Spleen (tissue), 11 donors: ENCODE data around the gene KCNN2. TPM values are rescaled to one million over a fixed set of nuclear protein-coding genes. Genes with fewer than 3 reads are reported as not detected.

ENCODE experiments used
- DNase-seq: peaks from one replicate; pipeline ENCODE4 v3.0.0-alpha.2; 2020
- H3K27ac ChIP-seq, 8 donors: fragments of 200-600 bp; sonication (generic) in 7 of 8; 1 replicate in 4 of 8; 2 replicates in 4 of 8; pipeline versions ENCODE4 v1.5.0 to v1.8.0; 2016 to 2021; ENCODE audit warnings: inconsistent platforms in 4 of 8, mild to moderate bottlenecking in 4 of 8, moderate library complexity in 1 of 8
- H3K27me3 ChIP-seq, 7 donors: fragments of 200-600 bp; sonication (generic) in 6 of 7; replicated peaks in 1 of 7; 1 replicate in 4 of 7; 2 replicates in 3 of 7; pipeline versions ENCODE4 v1.5.0 to v1.8.0; 2016 to 2021; ENCODE audit warnings: inconsistent platforms in 3 of 7, mild to moderate bottlenecking in 1 of 7
- H3K36me3 ChIP-seq, 6 donors: fragments of 200-600 bp; sonication (generic) in 5 of 6; 1 replicate in 4 of 6; 2 replicates in 2 of 6; pipeline versions ENCODE4 v1.5.0 to v1.8.0; 2016 to 2021; ENCODE audit warnings: inconsistent platforms in 2 of 6
- H3K4me1 ChIP-seq, 6 donors: fragments of 200-600 bp; sonication (generic) in 5 of 6; 1 replicate in 3 of 6; 2 replicates in 3 of 6; pipeline versions ENCODE4 v1.5.0 to v1.8.0; 2016 to 2021; ENCODE audit warnings: inconsistent platforms in 3 of 6
- H3K4me3 ChIP-seq, 8 donors: fragments of 200-600 bp; sonication (generic) in 7 of 8; 1 replicate in 4 of 8; 2 replicates in 4 of 8; pipeline versions ENCODE4 v1.5.0 to v1.8.0; 2016 to 2021; ENCODE audit warnings: inconsistent platforms in 4 of 8, mild to moderate bottlenecking in 4 of 8, moderate library complexity in 2 of 8
- H3K9me3 ChIP-seq, 8 donors: fragments of 200-600 bp; sonication (generic) in 7 of 8; 1 replicate in 4 of 8; 2 replicates in 4 of 8; pipeline versions ENCODE4 v1.5.0 to v1.8.0; 2016 to 2021; ENCODE audit warnings: inconsistent platforms in 4 of 8
- CTCF ChIP-seq, 11 experiments: fragments of 200-600 bp in 7 of 11; fragments of 450-650 bp in 4 of 11; sonication (generic) in 4 of 11; IDR thresholded peaks in 8 of 11; conservative IDR thresholded peaks in 3 of 11; 1 replicate in 7 of 11; 2 replicates in 4 of 11; pipeline versions ENCODE4 v1.4.0 to v1.8.0; 2016 to 2021; ENCODE audit warnings: antibody characterized with exemption in 11 of 11, inconsistent platforms in 4 of 11, mild to moderate bottlenecking in 1 of 11
- POLR2A ChIP-seq, 3 donors: fragments of 450-650 bp; IDR thresholded peaks; one replicate each; pipeline ENCODE4 v1.5.1; 2017; ENCODE audit warnings: antibody characterized with exemption in 3 of 3, mild to moderate bottlenecking in 1 of 3
- POLR2AphosphoS5 ChIP-seq, 3 donors: sonication (generic); formaldehyde crosslinking; IDR thresholded peaks; one replicate each; pipeline ENCODE4 v1.5.1; 2017; ENCODE audit warnings: antibody characterized with exemption in 3 of 3
- WGBS, 5 donors: extraction: QIAGEN DNeasy Blood & Tissue Kit in 3 of 5; methylation state at CpG; one replicate each; pipeline versions ENCODE4 v1.1.5 to v1.1.7; 2013 to 2018; 5-methylcytosine and 5-hydroxymethylcytosine counted together
- intact Hi-C: fragments of 100-400 bp; cut with DNase I; formaldehyde crosslinking; loops from one replicate; pipeline ENCODE4 v1.15.0; 2023; ENCODE audit warnings: low total_unique reads
- polyA plus RNA-seq, 3 donors: library from polyadenylated mRNA; stranded (reverse); fragments of 200-250 nt; gene quantifications; one replicate each; pipeline ENCODE4 v1.2.1, GENCODE V29; 2013
- total RNA-seq, 7 donors: library from RNA; depleted of rRNA in 3 of 7; stranded (reverse); fragments of >200 nt in 3 of 7; fragmentation: NEBNext Ultra II Directional in 4 of 7; extraction: Animal tissue kit (Norgen Biotek cat#: 25700) in 4 of 7; gene quantifications; one replicate each; pipeline versions ENCODE4 v1.1.0 to v1.2.1, GENCODE V29; 2016 to 2021
- donor health status: healthy with polysubstance abuse.
- donor health status: DM: no; HTN: no; CAD: no; lungs with moderate emphysema.
- donor health status: DM: no; HTN: no; CAD: no.
- donor health status: Bipolar disorder and iron deficiency.
- donor health status: healthy.
- donor health status: DM: no; HTN: no; CAD: no.
- donor health status: DM: yes; HTN: yes; CAD: no.

Gene KCNN2
- total and polyA plus RNA-seq, 10 donors = 0.20 to 1.1 (median 0.56) TPM

- no peaks in the 10 kb centered on the region for H3K9me3 ChIP-seq
- no peak overlapping the region for H3K27ac ChIP-seq
- 84 to 91% (median 87%) methylated on average over 6 of the region's 6 CpGs for WGBS, 5 donors
- no peaks in the 10 kb centered on the region for H3K36me3 ChIP-seq
- intact Hi-C loops = no loop called here
- no peak overlapping the region for H3K4me3 ChIP-seq
- TF ChIP-seq CTCF (IDR thresholded peaks at IDR 0.05 in 8 of 11, conservative IDR thresholded peaks at IDR 0.05 in 3 of 11) = no peak
- TF ChIP-seq POLR2A (IDR thresholded peaks at IDR 0.05) = no peak
- TF ChIP-seq POLR2AphosphoS5 (IDR thresholded peaks at IDR 0.05) = no peak
- no peaks in the 10 kb centered on the region for H3K27me3 ChIP-seq
- no peak for DNase-seq
- no peaks in the 10 kb centered on the region for H3K4me1 ChIP-seq
Observed at GRCh38 chr5:114377946-114378345, 16.1 kb downstream of the KCNN2 start.

DNA sequence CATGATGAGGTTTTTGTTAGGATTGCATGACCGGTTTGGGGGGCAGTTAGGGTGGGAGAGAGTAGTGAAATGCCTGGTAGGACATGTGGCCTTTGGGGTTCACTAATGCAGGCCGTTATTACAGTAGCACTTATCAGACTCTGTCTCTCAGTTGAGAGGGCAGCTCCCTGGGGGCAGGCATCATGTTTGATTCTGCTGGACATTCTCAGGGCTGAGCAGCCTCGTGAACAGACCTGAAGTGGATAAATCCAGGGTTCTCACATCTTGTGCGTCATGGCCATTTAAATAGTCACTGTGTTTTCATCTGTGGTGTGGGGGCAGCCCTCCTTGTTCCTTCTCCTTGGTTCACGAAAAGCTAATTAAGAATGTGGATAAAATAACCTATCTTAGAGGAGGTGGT, 18.9 kb downstream of the KCNN2 start:
- Histone ChIP-seq H3K4me3 (no peak overlapping the region), H3K36me3 (no peaks in the 10 kb centered on the region), H3K27ac (no peak overlapping the region), H3K4me1 (no peaks in the 10 kb centered on the region), H3K9me3 (no peaks in the 10 kb centered on the region), H3K27me3 (no peaks in the 10 kb centered on the region)
- intact Hi-C loops = no loop called here
- WGBS, 5 donors = 66 to 70% (median 69%) methylated on average over 5 of the region's 5 CpGs
- DNase-seq = no peak
- no peak for TF ChIP-seq POLR2AphosphoS5 (IDR thresholded peaks at IDR 0.05)
- no peak for TF ChIP-seq CTCF (IDR thresholded peaks at IDR 0.05 in 8 of 11, conservative IDR thresholded peaks at IDR 0.05 in 3 of 11)
- TF ChIP-seq POLR2A (IDR thresholded peaks at IDR 0.05) = no peak

- 72 to 91% (median 84%) methylated on average over 1 of the region's 1 CpG for WGBS, 5 donors
- H3K4me1 ChIP-seq = no peaks in the 10 kb centered on the region
- no peaks in the 10 kb centered on the region for H3K27me3 ChIP-seq
- H3K9me3 ChIP-seq = no peaks in the 10 kb centered on the region
- no peaks in the 10 kb centered on the region for H3K36me3 ChIP-seq
- DNase-seq = no peak
- H3K4me3 ChIP-seq = no peak overlapping the region
- TF ChIP-seq POLR2AphosphoS5 (IDR thresholded peaks at IDR 0.05) = no peak
- TF ChIP-seq POLR2A (IDR thresholded peaks at IDR 0.05) = no peak
- TF ChIP-seq CTCF (IDR thresholded peaks at IDR 0.05 in 8 of 11, conservative IDR thresholded peaks at IDR 0.05 in 3 of 11) = no peak
- no peak overlapping the region for H3K27ac ChIP-seq
- intact Hi-C loops = no loop called here
Observed at GRCh38 chr5:114387433-114387832, 25.6 kb downstream of the KCNN2 start.

GRCh38 chr5:114390431-114390830, 28.6 kb downstream of the KCNN2 start:
- intact Hi-C loops = no loop called here
- TF ChIP-seq CTCF (IDR thresholded peaks at IDR 0.05 in 8 of 11, conservative IDR thresholded peaks at IDR 0.05 in 3 of 11) = no peak
- no peak for TF ChIP-seq POLR2A (IDR thresholded peaks at IDR 0.05)
- no peak for TF ChIP-seq POLR2AphosphoS5 (IDR thresholded peaks at IDR 0.05)
- 76 to 94% (median 82%) methylated on average over 1 of the region's 1 CpG for WGBS, 5 donors

More at GRCh38 chr5:114390431-114390830, 28.6 kb downstream of the KCNN2 start:
- H3K27ac ChIP-seq = no peak overlapping the region
- H3K9me3 ChIP-seq = no peaks in the 10 kb centered on the region
- H3K4me1 ChIP-seq = no peaks in the 10 kb centered on the region
- H3K27me3 ChIP-seq = no peaks in the 10 kb centered on the region
- no peaks in the 10 kb centered on the region for H3K36me3 ChIP-seq
- DNase-seq = no peak
- H3K4me3 ChIP-seq = no peak overlapping the region
